Karpas-422 (cell line): ENCODE data around the gene SLC39A11. TPM values are rescaled to one million over a fixed set of nuclear protein-coding genes. Genes with fewer than 3 reads are reported as not detected.

ENCODE experiments used
- DNase-seq: peaks from one replicate; pipeline ENCODE4 v3.0.0-alpha.2; 2015
- H2AFZ ChIP-seq: fragments of 200-600 bp; sonication (generic); 2 replicates; pipeline ENCODE4 v1.6.1; 2014; ENCODE audit warnings: antibody characterized with exemption, low read length, mixed read lengths
- H3K27ac ChIP-seq: fragments of 200-600 bp; sonication (generic); 2 replicates; pipeline ENCODE4 v1.5.1; 2014; ENCODE audit warnings: mild to moderate bottlenecking, low read length, moderate library complexity
- H3K27me3 ChIP-seq: fragments of 200-600 bp; sonication (generic); 2 replicates; pipeline ENCODE4 v1.6.1; 2014; ENCODE audit warnings: low read length, mixed read lengths
- H3K36me3 ChIP-seq: fragments of 200-600 bp; sonication (generic); 2 replicates; pipeline ENCODE4 v1.6.1; 2014; ENCODE audit warnings: low read length, mixed read lengths; ENCODE audit not compliant: insufficient read depth
- H3K4me1 ChIP-seq: fragments of 200-600 bp; sonication (generic); 2 replicates; pipeline ENCODE4 v1.6.1; 2014; ENCODE audit warnings: mild to moderate bottlenecking, low read length, mixed read lengths
- H3K4me2 ChIP-seq: fragments of 200-600 bp; sonication (generic); 2 replicates; pipeline ENCODE4 v1.6.1; 2014; ENCODE audit warnings: low read length, low read depth, mild to moderate bottlenecking; ENCODE audit not compliant: poor library complexity, severe bottlenecking
- H3K4me3 ChIP-seq: fragments of 200-600 bp; sonication (generic); 2 replicates; pipeline ENCODE4 v1.5.1; 2014; ENCODE audit warnings: mild to moderate bottlenecking, antibody characterized with exemption, low read length, mixed read lengths
- H3K79me2 ChIP-seq: fragments of 200-600 bp; sonication (generic); 2 replicates; pipeline ENCODE4 v1.6.1; 2014; ENCODE audit warnings: mild to moderate bottlenecking, low read length, mixed read lengths
- H3K9ac ChIP-seq: fragments of 200-600 bp; sonication (generic); 2 replicates; pipeline ENCODE4 v1.6.0; 2014; ENCODE audit warnings: low read length
- H3K9me2 ChIP-seq: fragments of 200-600 bp; sonication (generic), shearing (Covaris generic); replicated peaks from 2 replicates; pipeline ENCODE4 v1.6.0; 2014; ENCODE audit warnings: mild to moderate bottlenecking, low read length, moderate library complexity; ENCODE audit not compliant: insufficient read depth
- H3K9me3 ChIP-seq: fragments of 300-700, 200-600 bp; sonication (generic); 2 replicates; pipeline ENCODE4 v1.6.1; 2014; ENCODE audit warnings: low read length, mixed read lengths
- H4K20me1 ChIP-seq: fragments of 200-600 bp; sonication (generic); 2 replicates; pipeline ENCODE4 v1.6.1; 2014; ENCODE audit warnings: mild to moderate bottlenecking, antibody characterized with exemption, low read length, low read depth; ENCODE audit not compliant: insufficient read depth
- total RNA-seq: library from RNA; depleted of rRNA; stranded (reverse); fragments of >200 nt; shearing (Covaris generic); gene quantifications from 2 replicates; pipeline ENCODE4 v1.2.3, GENCODE V29; 2014; ENCODE audit warnings: low replicate concordance

Gene SLC39A11
- total RNA-seq, 1 experiment from 2014 or later: 49.6 TPM

GRCh38 chr17:73058022-73058421, 34.5 kb downstream of the SLC39A11 start:
- H3K9me2 ChIP-seq: no peaks in the 10 kb centered on the region
- peaks cover 82% of the 10 kb centered on the region for H3K79me2 ChIP-seq
- no peak overlapping the region for H3K4me3 ChIP-seq
- no peaks in the 10 kb centered on the region for H3K36me3 ChIP-seq
- no peaks in the 10 kb centered on the region; the same call in 1 of the 2 replicates for H4K20me1 ChIP-seq
- H2AFZ ChIP-seq: no peak overlapping the region
- H3K27ac ChIP-seq: no peak overlapping the region
- no peaks in the 10 kb centered on the region for H3K4me1 ChIP-seq
- DNase-seq: no peak
- no peaks in the 10 kb centered on the region for H3K9me3 ChIP-seq
- H3K4me2 ChIP-seq: no peak overlapping the region
- H3K27me3 ChIP-seq: no peaks in the 10 kb centered on the region
- H3K9ac ChIP-seq: no peak overlapping the region

GRCh38 chr17:73057196-73057595, 35.3 kb downstream of the SLC39A11 start:
- H3K4me3 ChIP-seq: no peak overlapping the region
- H3K27me3 ChIP-seq: no peaks in the 10 kb centered on the region
- H4K20me1 ChIP-seq: no peaks in the 10 kb centered on the region
- no peaks in the 10 kb centered on the region for H3K4me1 ChIP-seq
- DNase-seq: no peak
- peaks cover 1% of the 10 kb centered on the region; the same call in 1 of the 2 replicates for H3K36me3 ChIP-seq
- no peak overlapping the region for H3K4me2 ChIP-seq
- H3K79me2 ChIP-seq: peaks cover 78% of the 10 kb centered on the region
- no peak overlapping the region for H3K9ac ChIP-seq
- no peak overlapping the region for H2AFZ ChIP-seq
- H3K9me2 ChIP-seq: no peaks in the 10 kb centered on the region
- no peak overlapping the region for H3K27ac ChIP-seq
- H3K9me3 ChIP-seq: no peaks in the 10 kb centered on the region

DNA sequence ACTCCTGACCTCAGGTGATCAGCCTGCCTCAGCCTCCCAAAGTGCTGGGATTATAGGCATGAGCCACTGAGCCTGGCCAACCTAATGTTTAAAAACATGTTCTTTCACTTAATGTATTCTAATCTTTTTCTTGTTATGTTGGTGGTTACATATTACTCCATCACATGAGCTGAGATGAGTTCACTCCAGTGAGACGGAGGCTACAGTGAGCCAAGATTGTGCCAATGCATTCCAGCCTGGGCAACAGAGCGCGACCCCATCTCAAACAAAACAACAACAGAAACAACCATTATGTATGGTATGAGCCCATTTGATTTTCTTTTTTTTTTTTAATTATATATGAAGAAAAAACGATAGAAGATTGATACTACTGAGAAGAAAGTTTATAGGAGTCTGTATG, 39.6 kb downstream of the SLC39A11 start:
- H3K9me2 ChIP-seq: no peaks in the 10 kb centered on the region
- H3K4me3 ChIP-seq: no peak overlapping the region
- no peaks in the 10 kb centered on the region for H3K4me1 ChIP-seq
- H3K79me2 ChIP-seq: peaks cover 77% of the 10 kb centered on the region
- H3K27ac ChIP-seq: no peak overlapping the region
- no peak overlapping the region for H3K9ac ChIP-seq
- H3K9me3 ChIP-seq: no peaks in the 10 kb centered on the region
- H3K27me3 ChIP-seq: no peaks in the 10 kb centered on the region
- H3K36me3 ChIP-seq: peaks cover 16% of the 10 kb centered on the region; the same call in 1 of the 2 replicates
- H2AFZ ChIP-seq: no peak overlapping the region
- DNase-seq: no peak
- no peak overlapping the region for H3K4me2 ChIP-seq
- no peaks in the 10 kb centered on the region for H4K20me1 ChIP-seq

DNA sequence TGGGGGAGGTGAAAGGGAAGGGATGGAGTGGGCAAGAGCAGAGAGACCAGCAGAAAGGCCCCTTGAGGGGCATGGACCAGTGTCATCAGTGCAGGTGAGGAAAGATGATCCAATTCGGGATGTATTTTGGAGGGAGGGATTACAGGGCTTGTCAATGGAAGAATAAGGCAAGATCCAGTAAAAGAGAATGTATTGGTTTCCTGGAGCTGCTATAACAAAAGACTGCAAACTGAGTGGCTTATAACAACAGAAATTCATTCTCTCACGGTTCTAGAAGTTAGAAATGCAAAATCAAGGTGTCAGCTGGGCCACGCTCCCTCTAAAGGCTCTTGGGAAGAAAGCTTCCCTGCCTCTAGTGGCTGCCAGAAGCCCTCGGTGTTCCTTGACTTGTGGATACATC, 41.7 kb downstream of the SLC39A11 start:
- Histone ChIP-seq H3K27me3 (no peaks in the 10 kb centered on the region), H3K4me1 (peaks cover under 1% of the 10 kb centered on the region), H3K4me2 (no peak overlapping the region), H4K20me1 (no peaks in the 10 kb centered on the region), H3K79me2 (peaks cover 78% of the 10 kb centered on the region), H3K36me3 (peaks cover 16% of the 10 kb centered on the region; the same call in 1 of the 2 replicates), H3K9me2 (no peaks in the 10 kb centered on the region), H3K4me3 (no peak overlapping the region), H3K27ac (no peak overlapping the region), H3K9ac (no peak overlapping the region), H2AFZ (no peak overlapping the region), H3K9me3 (no peaks in the 10 kb centered on the region)
- no peak for DNase-seq

DNA sequence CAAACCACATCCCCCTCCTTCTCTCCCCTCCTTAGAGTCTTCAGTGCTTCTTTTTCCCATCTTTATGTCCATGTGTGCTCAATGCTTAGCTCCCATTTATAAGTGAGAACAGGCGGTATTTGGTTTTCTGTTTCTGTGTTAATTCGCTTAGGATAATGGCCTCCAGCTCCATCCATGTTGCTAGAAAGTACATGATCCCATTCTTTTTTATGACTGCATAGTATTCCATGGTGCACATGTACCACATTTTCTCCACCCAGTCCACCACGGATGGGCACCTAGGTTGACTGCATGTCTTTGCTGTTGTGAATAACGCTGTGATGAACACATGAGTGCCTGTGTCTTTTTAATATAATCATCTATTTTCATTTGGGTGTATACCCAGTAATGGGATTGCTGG, 44.3 kb downstream of the SLC39A11 start:
- Histone ChIP-seq H3K9me2 (no peaks in the 10 kb centered on the region), H3K79me2 (peaks cover 80% of the 10 kb centered on the region)
- DNase-seq: no peak

GRCh38 chr17:73045724-73046123, 46.8 kb downstream of the SLC39A11 start:
- no peaks in the 10 kb centered on the region for H3K27me3 ChIP-seq
- no peaks in the 10 kb centered on the region for H3K9me2 ChIP-seq
- H3K4me3 ChIP-seq: no peak overlapping the region
- no peak overlapping the region for H2AFZ ChIP-seq
- peaks cover 88% of the 10 kb centered on the region for H3K79me2 ChIP-seq
- peaks cover 34% of the 10 kb centered on the region for H3K4me1 ChIP-seq
- no peak overlapping the region for H3K9ac ChIP-seq
- no peak overlapping the region for H3K27ac ChIP-seq
- no peaks in the 10 kb centered on the region for H4K20me1 ChIP-seq
- H3K36me3 ChIP-seq: peaks cover 20% of the 10 kb centered on the region
- no peaks in the 10 kb centered on the region for H3K9me3 ChIP-seq
- DNase-seq: no peak
- H3K4me2 ChIP-seq: no peak overlapping the region

More for the DNA sequence above, 44.3 kb downstream of the SLC39A11 start:
- H3K36me3 ChIP-seq: peaks cover 16% of the 10 kb centered on the region; the same call in 1 of the 2 replicates
- no peak overlapping the region for H2AFZ ChIP-seq
- peaks cover 26% of the 10 kb centered on the region for H3K4me1 ChIP-seq
- H3K4me3 ChIP-seq: no peak overlapping the region
- no peaks in the 10 kb centered on the region for H3K9me3 ChIP-seq
- H4K20me1 ChIP-seq: no peaks in the 10 kb centered on the region
- no peak overlapping the region for H3K4me2 ChIP-seq
- H3K27ac ChIP-seq: no peak overlapping the region
- no peaks in the 10 kb centered on the region for H3K27me3 ChIP-seq
- no peak overlapping the region for H3K9ac ChIP-seq

GRCh38 chr17:73043686-73044581, 48.6 kb downstream of the SLC39A11 start:
- Histone ChIP-seq H3K4me2 (peak overlapping the region; percentile 38), H3K79me2 (peaks cover 92% of the 10 kb centered on the region), H3K27me3 (no peaks in the 10 kb centered on the region), H3K4me3 (no peak overlapping the region), H3K36me3 (peaks cover 20% of the 10 kb centered on the region), H2AFZ (no peak overlapping the region), H3K9me3 (no peaks in the 10 kb centered on the region), H3K9ac (no peak overlapping the region), H3K4me1 (peaks cover 34% of the 10 kb centered on the region), H4K20me1 (no peaks in the 10 kb centered on the region), H3K9me2 (no peaks in the 10 kb centered on the region), H3K27ac (peak overlapping the region; percentile 49)
- no peak for DNase-seq

- no peak overlapping the region for H3K4me2 ChIP-seq
- DNase-seq: no peak
- H3K9me3 ChIP-seq: no peaks in the 10 kb centered on the region
- peaks cover 34% of the 10 kb centered on the region for H3K4me1 ChIP-seq
- H3K9me2 ChIP-seq: no peaks in the 10 kb centered on the region
- no peaks in the 10 kb centered on the region for H3K27me3 ChIP-seq
- H3K9ac ChIP-seq: no peak overlapping the region
- peak overlapping the region; percentile 49 for H3K27ac ChIP-seq
- no peaks in the 10 kb centered on the region for H4K20me1 ChIP-seq
- H3K79me2 ChIP-seq: peaks cover 88% of the 10 kb centered on the region
- peaks cover 11% of the 10 kb centered on the region for H3K36me3 ChIP-seq
- no peak overlapping the region for H3K4me3 ChIP-seq
- H2AFZ ChIP-seq: no peak overlapping the region
Measured at GRCh38 chr17:73042809-73043685, 49.4 kb downstream of the SLC39A11 start.
